HCT116 (cell line): ENCODE results near the gene LHFPL6. TPM values are rescaled to one million over a fixed set of nuclear protein-coding genes. Genes with fewer than 3 reads are reported as not detected.

ENCODE experiments used
- ATAC-seq: fragments of 200-7000 bp; cut with Tn5 transposase; 2 replicates; pipeline ENCODE4 v1.9.1; 2020; ENCODE audit warnings: mild to moderate bottlenecking, moderate library complexity
- BruUV-seq: library from RNA; stranded (reverse); fragments of 400-500 nt; replicated peaks from 2 replicates; lab custom pipeline; 2021; lab: Mats Ljungman, UMichigan
- CTCF ChIA-PET: fragments of 300-600 bp; sonication (Branson Sonifier 250); formaldehyde crosslinking; loops from one replicate; lab custom pipeline; 2021; ENCODE audit warnings: antibody characterized with exemption; lab: Charles Lee
- POLR2A ChIA-PET: fragments of 300-600, 350-600 bp; sonication (Branson Sonifier 250); formaldehyde crosslinking; loops from one replicate; lab custom pipeline; 2021; ENCODE audit warnings: antibody characterized with exemption; lab: Charles Lee
- RAD21 ChIA-PET, 2 experiments: fragments of 300-600 bp; sonication (Branson Sonifier 250); formaldehyde crosslinking; loops; one replicate each; lab custom pipeline; 2023; ENCODE audit warnings: low total read pairs in 2 of 2; ENCODE audit not compliant: uncharacterized antibody in 2 of 2, unreplicated experiment in 2 of 2, low non-redundant PET in 1 of 2; lab: Charles Lee
- DNase-seq: peaks from one replicate; pipeline ENCODE4 v3.0.0-alpha.2; 2010; ENCODE audit warnings: low read depth, low spot score
- H2AFZ ChIP-seq: fragments of 200-600 bp; shearing (Covaris generic), sonication (generic); 2 replicates; pipeline ENCODE4 v1.6.1; 2017; ENCODE audit warnings: low read depth, mixed run types, mixed read lengths, antibody characterized with exemption, low read length; ENCODE audit not compliant: poor library complexity, severe bottlenecking
- H3K27ac ChIP-seq: 2 replicates; pipeline ENCODE4 v1.5.1; 2012; ENCODE audit warnings: low read depth, low read length
- H3K27me3 ChIP-seq: fragments of 200-600 bp; sonication (generic); 2 replicates; pipeline ENCODE4 v1.6.1; 2016; ENCODE audit warnings: mixed run types, low read length, mixed read lengths; ENCODE audit not compliant: insufficient read depth
- H3K36me3 ChIP-seq, 2 experiments: fragments of 200-500 bp in 1 of 2; fragments of 200-600 bp in 1 of 2; sonication (Bioruptor generic) in 1 of 2; sonication (generic) in 1 of 2; 2 replicates each; pipeline versions ENCODE4 v1.5.1 to v1.6.1; 2014 to 2016; ENCODE audit warnings: low read length in 2 of 2, inconsistent platforms in 1 of 2, mixed read lengths in 1 of 2, mixed run types in 1 of 2; ENCODE audit not compliant: insufficient read depth in 2 of 2, control insufficient read depth in 1 of 2
- H3K4me1 ChIP-seq, 2 experiments: fragments of 200-600 bp in 1 of 2; sonication (generic) in 1 of 2; 2 replicates each; pipeline versions ENCODE4 v1.5.1 to v1.6.1; 2012 to 2017; ENCODE audit warnings: low read length in 2 of 2, inconsistent platforms in 1 of 2, mild to moderate bottlenecking in 1 of 2, mixed read lengths in 1 of 2, mixed run types in 1 of 2, moderate library complexity in 1 of 2; ENCODE audit not compliant: insufficient read depth in 2 of 2, control insufficient read depth in 1 of 2
- H3K4me2 ChIP-seq: fragments of 200-600 bp; sonication (generic); 2 replicates; pipeline ENCODE4 v1.6.1; 2017; ENCODE audit warnings: mixed run types, low read length, mixed read lengths
- H3K4me3 ChIP-seq, 2 experiments: fragments of 200-600 bp in 1 of 2; sonication (generic) in 1 of 2; replicated peaks in 1 of 2; 2 replicates each; pipeline ENCODE4 v1.5.1; 2011 to 2016; ENCODE audit warnings: low read length in 2 of 2, control low read depth in 1 of 2, low read depth in 1 of 2, mild to moderate bottlenecking in 1 of 2, mixed read lengths in 1 of 2, mixed run types in 1 of 2
- H3K79me2 ChIP-seq: fragments of 200-600 bp; sonication (generic); 2 replicates; pipeline ENCODE4 v1.6.1; 2017; ENCODE audit warnings: mild to moderate bottlenecking, mixed run types, low read length, moderate library complexity, mixed read lengths; ENCODE audit not compliant: insufficient read depth
- H3K9ac ChIP-seq: fragments of 200-600 bp; sonication (generic); 2 replicates; pipeline ENCODE4 v1.6.1; 2016; ENCODE audit warnings: low read length, mixed read lengths
- H3K9me2 ChIP-seq: fragments of 200-600 bp; sonication (generic), shearing (Covaris generic); 2 replicates; pipeline ENCODE4 v1.6.1; 2017; ENCODE audit warnings: mixed run types, mild to moderate bottlenecking, moderate library complexity; ENCODE audit not compliant: insufficient read depth
- H3K9me3 ChIP-seq, 2 experiments: fragments of 200-500 bp in 1 of 2; fragments of 200-600 bp in 1 of 2; sonication (Bioruptor generic) in 1 of 2; sonication (generic) in 1 of 2; 2 replicates each; pipeline ENCODE4 v1.6.1; 2014 to 2017; ENCODE audit warnings: low read length in 2 of 2, mixed read lengths in 2 of 2, inconsistent platforms in 1 of 2, low read depth in 1 of 2, mild to moderate bottlenecking in 1 of 2, mixed run types in 1 of 2, moderate library complexity in 1 of 2; ENCODE audit not compliant: control insufficient read depth in 1 of 2, insufficient read depth in 1 of 2
- H4K20me1 ChIP-seq: fragments of 200-600 bp; sonication (generic), shearing (Covaris generic); 2 replicates; pipeline ENCODE4 v1.6.1; 2017; ENCODE audit warnings: mixed run types, mild to moderate bottlenecking, moderate library complexity; ENCODE audit not compliant: insufficient read depth
- CEBPB ChIP-seq: IDR thresholded peaks from 2 replicates; pipeline ENCODE4 v1.6.1; 2012; ENCODE audit warnings: low read depth
- EGR1 ChIP-seq: IDR thresholded peaks from 2 replicates; pipeline ENCODE4 v1.6.1; 2012; ENCODE audit warnings: low read depth
- EZH2 ChIP-seq: fragments of 200-600 bp; sonication (generic); IDR thresholded peaks from 2 replicates; pipeline ENCODE4 v1.6.1; 2017; ENCODE audit warnings: antibody characterized with exemption, mixed run types
- FOSL1 ChIP-seq: IDR thresholded peaks from 2 replicates; pipeline ENCODE4 v1.6.1; 2012; ENCODE audit warnings: low read depth
- JUND ChIP-seq: IDR thresholded peaks from 2 replicates; pipeline ENCODE4 v1.6.1; 2012
- SRF ChIP-seq: IDR thresholded peaks from 2 replicates; pipeline ENCODE4 v1.6.1; 2012; ENCODE audit warnings: low read depth
- TCF7L2 ChIP-seq: IDR thresholded peaks from 2 replicates; pipeline ENCODE4 v1.7.0; 2011; ENCODE audit warnings: borderline replicate concordance, inconsistent platforms; ENCODE audit not compliant: insufficient read depth, insufficient read length; ENCODE audit errors: extremely low read depth
- ZNF274 ChIP-seq: fragments of 200-500 bp; sonication (Bioruptor generic); IDR thresholded peaks from 2 replicates; pipeline ENCODE4 v1.6.1; 2014; ENCODE audit warnings: mild to moderate bottlenecking, low read depth, low read length, inconsistent platforms
- intact Hi-C: fragments of 100-400 bp; cut with micrococcal nuclease; formaldehyde crosslinking; loops from 2 replicates; pipeline ENCODE4 v1.10.0; 2022
- total RNA-seq: library from RNA; stranded (reverse); gene quantifications from one replicate; pipeline ENCODE4 v1.2.1, GENCODE V29; 2021; ENCODE audit not compliant: unreplicated experiment
- TF ChIP-seq, protein P1 (sequence below), 3 experiments: fragments of 200-600 bp in 1 of 3; sonication (generic) in 1 of 3; IDR thresholded peaks in 2 of 3; conservative IDR thresholded peaks in 1 of 3; 2 replicates each; pipeline ENCODE4 v1.5.1; 2012 to 2017; ENCODE audit warnings: low read depth in 2 of 3, low read length in 2 of 3, antibody characterized with exemption in 1 of 3, borderline replicate concordance in 1 of 3, control low read depth in 1 of 3, mild to moderate bottlenecking in 1 of 3, mixed read lengths in 1 of 3, mixed run types in 1 of 3, moderate library complexity in 1 of 3; ENCODE audit not compliant: insufficient read depth in 1 of 3

Gene LHFPL6
- total RNA-seq, 1 experiment from 2014 or later = 0.22 TPM

DNA sequence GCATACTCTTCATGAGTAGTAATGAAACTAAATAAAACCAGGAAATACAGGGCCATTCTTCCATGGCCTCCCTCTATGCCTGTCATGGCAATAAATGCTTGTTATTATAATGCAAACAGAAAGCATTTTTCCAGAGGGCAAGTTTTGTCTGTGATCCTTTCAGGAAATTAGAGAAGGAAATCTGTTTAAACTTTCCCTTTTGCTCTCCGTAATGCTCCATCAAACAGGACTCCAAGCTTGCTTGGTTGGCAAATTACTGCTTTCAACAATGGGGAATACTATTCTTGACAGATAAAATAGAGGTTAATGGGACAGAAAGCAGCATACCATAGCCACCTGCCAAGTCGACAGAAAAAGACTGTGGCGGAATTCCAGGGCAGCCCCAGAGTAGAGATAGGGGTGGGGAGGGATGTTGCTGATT lies 252.5 kb downstream of the LHFPL6 start:
- RAD21 ChIA-PET = no interaction called here
- Histone ChIP-seq H3K9me2 (no peaks in the 10 kb centered on the region), H3K9ac (no peak overlapping the region)
- TF ChIP-seq ZNF274 = no peak
- no peak for TF ChIP-seq FOSL1
- TF ChIP-seq, protein P1, sequence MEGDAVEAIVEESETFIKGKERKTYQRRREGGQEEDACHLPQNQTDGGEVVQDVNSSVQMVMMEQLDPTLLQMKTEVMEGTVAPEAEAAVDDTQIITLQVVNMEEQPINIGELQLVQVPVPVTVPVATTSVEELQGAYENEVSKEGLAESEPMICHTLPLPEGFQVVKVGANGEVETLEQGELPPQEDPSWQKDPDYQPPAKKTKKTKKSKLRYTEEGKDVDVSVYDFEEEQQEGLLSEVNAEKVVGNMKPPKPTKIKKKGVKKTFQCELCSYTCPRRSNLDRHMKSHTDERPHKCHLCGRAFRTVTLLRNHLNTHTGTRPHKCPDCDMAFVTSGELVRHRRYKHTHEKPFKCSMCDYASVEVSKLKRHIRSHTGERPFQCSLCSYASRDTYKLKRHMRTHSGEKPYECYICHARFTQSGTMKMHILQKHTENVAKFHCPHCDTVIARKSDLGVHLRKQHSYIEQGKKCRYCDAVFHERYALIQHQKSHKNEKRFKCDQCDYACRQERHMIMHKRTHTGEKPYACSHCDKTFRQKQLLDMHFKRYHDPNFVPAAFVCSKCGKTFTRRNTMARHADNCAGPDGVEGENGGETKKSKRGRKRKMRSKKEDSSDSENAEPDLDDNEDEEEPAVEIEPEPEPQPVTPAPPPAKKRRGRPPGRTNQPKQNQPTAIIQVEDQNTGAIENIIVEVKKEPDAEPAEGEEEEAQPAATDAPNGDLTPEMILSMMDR (IDR thresholded peaks at IDR 0.05 in 2 of 3, conservative IDR thresholded peaks at IDR 0.05 in 1 of 3; ENCODE audit: borderline replicate concordance in 1 of 3, insufficient read depth in 1 of 3, low read depth in 2 of 3, low read length in 2 of 3) = no peak
- no peak for TF ChIP-seq TCF7L2
- TF ChIP-seq EZH2 = no peak
- TF ChIP-seq EGR1 = no peak
- no peak for TF ChIP-seq CEBPB
- TF ChIP-seq JUND = no peak
- TF ChIP-seq SRF = no peak
- TF ChIP-seq, all 23 proteins: peak for 0
- no TSS peak for BruUV-seq
- ChIA-PET POLR2A (no interaction called here), CTCF (no interaction called here)
- ATAC-seq = no peak
- Histone ChIP-seq H3K27me3 (peaks cover 22% of the 10 kb centered on the region), H4K20me1 (no peaks in the 10 kb centered on the region), H3K9me3 (no peaks in the 10 kb centered on the region), H3K4me3 (no peak overlapping the region), H3K4me2 (no peak overlapping the region), H3K79me2 (no peaks in the 10 kb centered on the region), H3K4me1 (no peaks in the 10 kb centered on the region), H3K27ac (no peak overlapping the region), H2AFZ (no peak overlapping the region), H3K36me3 (no peaks in the 10 kb centered on the region)
- intact Hi-C loops = no loop called here
- DNase-seq = no peak
